ENCODE data around the gene ZNF438.

ZNF438 gene

GRCh38 chr10:30832749-30833627, 198.7 kb downstream of the ZNF438 start:
- no peak overlapping the region for H3K4me3 ChIP-seq (ENCODE audit: low read depth, low read length)
- TF ChIP-seq CTCF (IDR thresholded peaks at IDR 0.05; ENCODE audit: insufficient read depth, low read depth, low read length, missing control alignments), result no peak
- no peak for DNase-seq (ENCODE audit: low read depth)

GRCh38 chr10:30832001-30832748, 199.5 kb downstream of the ZNF438 start:
- no peak for DNase-seq (ENCODE audit: low read depth)
- TF ChIP-seq CTCF (IDR thresholded peaks at IDR 0.05; ENCODE audit: insufficient read depth, low read depth, low read length, missing control alignments), result no peak
- no peak overlapping the region for H3K4me3 ChIP-seq (ENCODE audit: low read depth, low read length)

- DNase-seq (ENCODE audit: low read depth), result no peak
- no peak overlapping the region for H3K4me3 ChIP-seq (ENCODE audit: low read depth, low read length)
- no peak for TF ChIP-seq CTCF (IDR thresholded peaks at IDR 0.05; ENCODE audit: insufficient read depth, low read depth, low read length, missing control alignments)
Measured at GRCh38 chr10:30831426-30831825, 200.2 kb downstream of the ZNF438 start.

- no peak for DNase-seq (ENCODE audit: low read depth)
- H3K4me3 ChIP-seq (ENCODE audit: low read depth, low read length), result no peak overlapping the region
- TF ChIP-seq CTCF (IDR thresholded peaks at IDR 0.05; ENCODE audit: insufficient read depth, low read depth, low read length, missing control alignments), result no peak
Measured at GRCh38 chr10:30830315-30831230, 201.1 kb downstream of the ZNF438 start.

GRCh38 chr10:30829901-30830300, 201.8 kb downstream of the ZNF438 start:
- no peak for TF ChIP-seq CTCF (IDR thresholded peaks at IDR 0.05; ENCODE audit: insufficient read depth, low read depth, low read length, missing control alignments)
- DNase-seq (ENCODE audit: low read depth), result no peak
- no peak overlapping the region for H3K4me3 ChIP-seq (ENCODE audit: low read depth, low read length)

- no peak for DNase-seq (ENCODE audit: low read depth)
- H3K4me3 ChIP-seq (ENCODE audit: low read depth, low read length), result no peak overlapping the region
- TF ChIP-seq CTCF (IDR thresholded peaks at IDR 0.05; ENCODE audit: insufficient read depth, low read depth, low read length, missing control alignments), result no peak
Measured at GRCh38 chr10:30828680-30829079, 203.0 kb downstream of the ZNF438 start.

Data from GM12865 (cell line).